Panc1 (cell line): ENCODE measurements around the gene PTK6. TPM values are rescaled to one million over a fixed set of nuclear protein-coding genes. Genes with fewer than 3 reads are reported as not detected.

Source experiments
- ATAC-seq: fragments of 200-7000 bp; cut with Tn5 transposase; 2 replicates; pipeline ENCODE4 v1.9.1; 2020; ENCODE audit warnings: mild to moderate bottlenecking, moderate library complexity
- BruUV-seq: library from RNA; stranded (reverse); fragments of 400-500 nt; replicated peaks from 2 replicates; lab custom pipeline; 2021; lab: Mats Ljungman, UMichigan
- CTCF ChIA-PET: fragments of 300-600 bp; sonication (Branson Sonifier 250); formaldehyde crosslinking; loops from one replicate; lab custom pipeline; 2022; ENCODE audit warnings: antibody characterized with exemption; lab: Charles Lee
- POLR2A ChIA-PET: fragments of 300-600 bp; sonication (Branson Sonifier 250); formaldehyde crosslinking; loops from one replicate; lab custom pipeline; 2022; ENCODE audit warnings: antibody characterized with exemption; lab: Charles Lee
- DNase-seq: peaks from one replicate; pipeline ENCODE4 v3.0.0-alpha.2; 2010; ENCODE audit warnings: low read depth, low spot score
- H3K27ac ChIP-seq: 2 replicates; pipeline ENCODE4 v1.5.1; 2011; ENCODE audit warnings: mild to moderate bottlenecking, low read length, inconsistent platforms
- H3K27me3 ChIP-seq: fragments of 200-500 bp; sonication (Bioruptor generic); 2 replicates; pipeline ENCODE4 v1.6.0; 2014; ENCODE audit warnings: low read length, inconsistent platforms; ENCODE audit not compliant: control insufficient read depth, insufficient read depth
- H3K36me3 ChIP-seq: fragments of 200-500 bp; sonication (Bioruptor generic); 2 replicates; pipeline ENCODE4 v1.5.1; 2014; ENCODE audit warnings: inconsistent platforms, mild to moderate bottlenecking, low read length, moderate library complexity; ENCODE audit not compliant: control insufficient read depth, insufficient read depth
- H3K4me1 ChIP-seq: 2 replicates; pipeline ENCODE4 v1.5.1; 2011; ENCODE audit warnings: inconsistent platforms, mild to moderate bottlenecking, low read length, moderate library complexity; ENCODE audit not compliant: control insufficient read depth, insufficient read depth
- H3K4me3 ChIP-seq, 2 experiments: 2 replicates each; pipeline ENCODE4 v1.5.1; 2011 to 2012; ENCODE audit warnings: low read depth in 2 of 2, low read length in 2 of 2, mild to moderate bottlenecking in 2 of 2, inconsistent platforms in 1 of 2, moderate library complexity in 1 of 2
- H3K9me3 ChIP-seq: fragments of 200-500 bp; sonication (Bioruptor generic); 2 replicates; pipeline ENCODE4 v1.5.1; 2014; ENCODE audit warnings: low read depth, mild to moderate bottlenecking, inconsistent platforms, low read length, moderate library complexity; ENCODE audit not compliant: control insufficient read depth, insufficient read depth
- CTCF ChIP-seq: fragments of 450-650 bp; IDR thresholded peaks from 2 replicates; pipeline ENCODE4 v1.5.1; 2017; ENCODE audit warnings: mild to moderate bottlenecking
- POLR2AphosphoS5 ChIP-seq: IDR thresholded peaks from 2 replicates; pipeline ENCODE4 v1.6.1; 2012; ENCODE audit warnings: mild to moderate bottlenecking, low read depth, low read length, moderate library complexity
- REST ChIP-seq, 2 experiments: IDR thresholded peaks; 2 replicates each; pipeline ENCODE4 v1.6.1; 2011 to 2012; ENCODE audit warnings: low read depth in 2 of 2, control low read depth in 1 of 2, low read length in 1 of 2, mild to moderate bottlenecking in 1 of 2, moderate library complexity in 1 of 2; ENCODE audit not compliant: insufficient read depth in 1 of 2
- SIN3A ChIP-seq: IDR thresholded peaks from 2 replicates; pipeline ENCODE4 v1.6.1; 2012; ENCODE audit warnings: low read depth, mild to moderate bottlenecking, low read length, moderate library complexity, borderline replicate concordance; ENCODE audit not compliant: insufficient read depth
- TCF7L2 ChIP-seq: IDR thresholded peaks from 2 replicates; pipeline ENCODE4 v1.6.1; 2011; ENCODE audit warnings: mild to moderate bottlenecking, low read depth, low read length, inconsistent platforms
- in situ Hi-C: cut with HindIII; loops from 2 replicates; pipeline ENCODE4 v1.10.0; 2016; ENCODE audit warnings: low sequenced_read_pairs, low pct_unique_long_range_greater_than_20kb
- intact Hi-C: fragments of 100-400 bp; cut with micrococcal nuclease; formaldehyde crosslinking; loops from one replicate; pipeline ENCODE4 v1.10.0; 2022; ENCODE audit not compliant: unreplicated experiment
- total RNA-seq: library from RNA; stranded (reverse); gene quantifications from one replicate; pipeline ENCODE4 v1.2.1, GENCODE V29; 2021; ENCODE audit not compliant: unreplicated experiment

Gene PTK6
- total RNA-seq, 1 experiment from 2014 or later = 6.5 TPM

DNA sequence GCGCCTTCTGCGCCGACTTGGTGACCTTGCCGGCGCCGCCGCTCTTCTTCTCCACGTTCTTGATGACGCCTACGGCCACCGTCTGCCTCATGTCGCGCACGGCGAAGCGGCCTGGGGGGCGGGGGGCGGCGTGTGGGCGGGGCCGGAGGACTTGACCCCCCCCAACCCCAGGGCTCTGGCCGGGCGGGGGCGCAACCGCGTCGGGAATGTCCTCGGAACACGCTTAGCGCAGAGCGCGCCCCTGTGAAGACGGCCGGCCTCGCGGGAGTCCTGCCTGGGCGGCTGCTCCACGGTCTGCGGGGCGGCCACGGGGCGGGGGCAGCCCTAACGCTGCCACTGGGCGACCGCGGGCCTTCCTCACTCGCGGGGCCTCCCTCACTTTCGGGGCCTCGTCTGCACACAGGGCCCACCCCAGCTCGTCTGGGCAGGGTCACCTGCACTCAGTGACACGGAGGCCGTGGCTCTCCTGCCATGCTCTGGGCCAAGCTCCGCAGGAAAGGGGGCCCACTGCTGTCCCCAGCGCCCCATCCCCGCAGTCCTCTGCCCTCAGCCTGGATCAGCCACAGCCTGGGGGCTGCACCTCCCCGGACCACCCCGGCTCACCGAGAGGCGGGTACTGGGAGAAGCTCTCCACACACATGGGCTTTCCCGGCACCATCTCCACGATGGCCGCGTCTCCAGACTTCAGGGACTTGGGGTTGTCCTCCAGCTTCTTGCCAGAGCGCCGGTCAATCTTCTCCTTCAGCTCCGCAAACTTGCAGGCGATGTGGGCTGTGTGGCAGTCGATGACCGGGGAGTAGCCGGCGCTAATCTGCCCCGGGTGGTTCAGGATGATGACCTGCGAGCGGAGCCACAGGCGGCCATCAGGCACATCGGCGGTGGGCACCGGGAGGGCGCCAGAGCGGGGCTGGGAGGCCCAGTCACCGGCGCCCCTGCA lies 48.6 kb downstream of the PTK6 start:
- in situ Hi-C loops = no loop called here
- no peak for ATAC-seq
- ChIA-PET POLR2A (no interaction called here), CTCF (no interaction called here)
- BruUV-seq = TSS peak; percentile 89
- DNase-seq = no peak
- intact Hi-C loops = no loop called here
- no peaks in the 10 kb centered on the region for H3K9me3 ChIP-seq
- no peak overlapping the region for H3K4me3 ChIP-seq
- no peak overlapping the region for H3K27ac ChIP-seq
- no peaks in the 10 kb centered on the region for H3K36me3 ChIP-seq
- TF ChIP-seq POLR2AphosphoS5 (no peak), SIN3A (no peak), REST (IDR thresholded peaks at IDR 0.05; ENCODE audit: insufficient read depth in 1 of 2, low read depth in 2 of 2, low read length in 1 of 2) (no peak), TCF7L2 (no peak), CTCF (no peak)
- H3K27me3 ChIP-seq = no peaks in the 10 kb centered on the region
- H3K4me1 ChIP-seq = peaks cover 12% of the 10 kb centered on the region

- intact Hi-C loops (no loop called here), in situ Hi-C loops (no loop called here)
- Histone ChIP-seq H3K27me3 (no peaks in the 10 kb centered on the region), H3K27ac (no peak overlapping the region), H3K9me3 (no peaks in the 10 kb centered on the region), H3K36me3 (no peaks in the 10 kb centered on the region), H3K4me3 (no peak overlapping the region), H3K4me1 (peaks cover 18% of the 10 kb centered on the region)
- no peak for ATAC-seq
- no peak for DNase-seq
- POLR2A ChIA-PET = no interaction called here
- no TSS peak for BruUV-seq
- CTCF ChIA-PET = no interaction called here
- no peak for TF ChIP-seq REST (IDR thresholded peaks at IDR 0.05; ENCODE audit: insufficient read depth in 1 of 2, low read depth in 2 of 2, low read length in 1 of 2)
- no peak for TF ChIP-seq SIN3A
- TF ChIP-seq CTCF = no peak
- TF ChIP-seq TCF7L2 = no peak
- no peak for TF ChIP-seq POLR2AphosphoS5
Observed at GRCh38 chr20:63487781-63488241, 49.4 kb downstream of the PTK6 start.
